ENCODE results near the gene RPL13. TPM values are rescaled to one million over a fixed set of nuclear protein-coding genes. Genes with fewer than 3 reads are reported as not detected.

The RPL13 gene
- total and polyA plus RNA-seq, 9 of the 15 experiments (the other 6 are each of a cell fraction or from before 2014, with no cell fraction given): 227 to 6,042 (median 1,633) TPM

GRCh38 chr16:89522287-89522686 is 38.2 kb upstream of the RPL13 start (continued):
- TF ChIP-seq, protein P1, sequence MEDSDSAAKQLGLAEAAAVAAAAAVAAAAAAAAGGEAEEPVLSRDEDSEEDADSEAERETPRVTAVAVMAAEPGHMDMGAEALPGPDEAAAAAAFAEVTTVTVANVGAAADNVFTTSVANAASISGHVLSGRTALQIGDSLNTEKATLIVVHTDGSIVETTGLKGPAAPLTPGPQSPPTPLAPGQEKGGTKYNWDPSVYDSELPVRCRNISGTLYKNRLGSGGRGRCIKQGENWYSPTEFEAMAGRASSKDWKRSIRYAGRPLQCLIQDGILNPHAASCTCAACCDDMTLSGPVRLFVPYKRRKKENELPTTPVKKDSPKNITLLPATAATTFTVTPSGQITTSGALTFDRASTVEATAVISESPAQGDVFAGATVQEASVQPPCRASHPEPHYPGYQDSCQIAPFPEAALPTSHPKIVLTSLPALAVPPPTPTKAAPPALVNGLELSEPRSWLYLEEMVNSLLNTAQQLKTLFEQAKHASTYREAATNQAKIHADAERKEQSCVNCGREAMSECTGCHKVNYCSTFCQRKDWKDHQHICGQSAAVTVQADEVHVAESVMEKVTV (CRISPR knock-in tag; IDR thresholded peaks at IDR 0.05): no peak
- TF ChIP-seq ZNF592 (IDR thresholded peaks at IDR 0.05) (no peak), ESRRA (IDR thresholded peaks at IDR 0.05; ENCODE audit: borderline replicate concordance, low read depth) (no peak)

GRCh38 chr16:89523680-89524344 is 36.7 kb upstream of the RPL13 start:
- FAIRE-seq: no peak
- peaks cover 3% of the 10 kb centered on the region for H3K9me1 ChIP-seq (ENCODE audit: control insufficient read depth, insufficient read depth, low read length)
- H3K4me3 ChIP-seq: no peak overlapping the region
- H3K27me3 ChIP-seq (ENCODE audit: control insufficient read depth in 2 of 2, insufficient read depth in 2 of 2, low read length in 2 of 2): no peaks in the 10 kb centered on the region
- 88% methylated on average over 31 of the region's 32 CpGs for WGBS (ENCODE audit: insufficient coverage, low coverage, missing lambda C conversion rate)
- BruUV-seq (replicated peaks): no TSS peak
- peaks cover 9% of the 10 kb centered on the region; the same call in 2 of the 3 replicates for H3K79me2 ChIP-seq (ENCODE audit: control insufficient read depth, insufficient read depth, low read length)
- H3K4me2 ChIP-seq (ENCODE audit: insufficient read depth, low read length): no peak overlapping the region
- H3K9ac ChIP-seq (ENCODE audit: insufficient read depth in 1 of 2, low read depth in 2 of 2, low read length in 2 of 2): no peak overlapping the region; a peak in 1 of 4 replicates
- TF ChIP-seq NFE2L1 (tag; IDR thresholded peaks at IDR 0.05; ENCODE audit: borderline replicate concordance, low read depth) (no peak), RBM25 (IDR thresholded peaks at IDR 0.05; ENCODE audit: low read depth, low read length, severe bottlenecking) (no peak)
- TF ChIP-seq, protein P2, sequence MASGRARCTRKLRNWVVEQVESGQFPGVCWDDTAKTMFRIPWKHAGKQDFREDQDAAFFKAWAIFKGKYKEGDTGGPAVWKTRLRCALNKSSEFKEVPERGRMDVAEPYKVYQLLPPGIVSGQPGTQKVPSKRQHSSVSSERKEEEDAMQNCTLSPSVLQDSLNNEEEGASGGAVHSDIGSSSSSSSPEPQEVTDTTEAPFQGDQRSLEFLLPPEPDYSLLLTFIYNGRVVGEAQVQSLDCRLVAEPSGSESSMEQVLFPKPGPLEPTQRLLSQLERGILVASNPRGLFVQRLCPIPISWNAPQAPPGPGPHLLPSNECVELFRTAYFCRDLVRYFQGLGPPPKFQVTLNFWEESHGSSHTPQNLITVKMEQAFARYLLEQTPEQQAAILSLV (tag; IDR thresholded peaks at IDR 0.05): no peak
- TF ChIP-seq, protein P3, sequence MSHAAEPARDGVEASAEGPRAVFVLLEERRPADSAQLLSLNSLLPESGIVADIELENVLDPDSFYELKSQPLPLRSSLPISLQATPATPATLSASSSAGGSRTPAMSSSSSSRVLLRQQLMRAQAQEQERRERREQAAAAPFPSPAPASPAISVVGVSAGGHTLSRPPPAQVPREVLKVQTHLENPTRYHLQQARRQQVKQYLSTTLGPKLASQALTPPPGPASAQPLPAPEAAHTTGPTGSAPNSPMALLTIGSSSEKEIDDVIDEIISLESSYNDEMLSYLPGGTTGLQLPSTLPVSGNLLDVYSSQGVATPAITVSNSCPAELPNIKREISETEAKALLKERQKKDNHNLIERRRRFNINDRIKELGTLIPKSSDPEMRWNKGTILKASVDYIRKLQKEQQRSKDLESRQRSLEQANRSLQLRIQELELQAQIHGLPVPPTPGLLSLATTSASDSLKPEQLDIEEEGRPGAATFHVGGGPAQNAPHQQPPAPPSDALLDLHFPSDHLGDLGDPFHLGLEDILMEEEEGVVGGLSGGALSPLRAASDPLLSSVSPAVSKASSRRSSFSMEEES (CRISPR knock-in tag; IDR thresholded peaks at IDR 0.05): no peak
- no peaks in the 10 kb centered on the region for H3K9me3 ChIP-seq (replicated peaks; ENCODE audit: control insufficient read depth, insufficient read depth, low read depth, low read length)
- H4K20me1 ChIP-seq (replicated peaks; ENCODE audit: control insufficient read depth, insufficient read depth, low read length): no peaks in the 10 kb centered on the region
- no peak for ATAC-seq
- in situ Hi-C loops (cut with MboI) (no loop called here), intact Hi-C loops (cut with micrococcal nuclease) (no loop called here)
- peaks cover 91% of the 10 kb centered on the region for H3K36me3 ChIP-seq (ENCODE audit: control insufficient read depth, insufficient read depth, low read length)
- ChIA-PET POLR2A (no interaction called here), CTCF (ENCODE audit: low intra/inter-chr PET ratio) (no interaction called here)
- no peak overlapping the region; the same call in 2 of the 3 replicates for H3K27ac ChIP-seq (ENCODE audit: extremely low read depth, low read depth, low read length)
- H3K4me1 ChIP-seq (replicated peaks in 1 of 2; ENCODE audit: control insufficient read depth in 2 of 2, insufficient read depth in 2 of 2, low read length in 2 of 2): peaks cover 0 to 13% of the 10 kb centered on the region in 2 experiments; a peak in 2 of 5 replicates
- H2AFZ ChIP-seq (ENCODE audit: low read depth, low read length): no peak overlapping the region
- no peak for DNase-seq (ENCODE audit: extremely low read depth in 1 of 4, low spot score in 3 of 4)
